Endothelial cell of umbilical vein (primary cell): ENCODE results near the gene INS. TPM values are rescaled to one million over a fixed set of nuclear protein-coding genes. Genes with fewer than 3 reads are reported as not detected.

Experiments used
- BruUV-seq: library from RNA; stranded (reverse); fragments of 400-500 nt; replicated peaks from 2 replicates; lab custom pipeline; 2021; lab: Mats Ljungman, UMichigan
- CTCF ChIA-PET: fragments of 300-600, 350-600 bp; sonication (Branson Sonifier 250); formaldehyde crosslinking; loops from one replicate; lab custom pipeline; 2021; ENCODE audit warnings: antibody characterized with exemption, inconsistent platforms; lab: Charles Lee
- POLR2A ChIA-PET: fragments of 300-600, 350-600 bp; sonication (Branson Sonifier 250); formaldehyde crosslinking; loops from one replicate; lab custom pipeline; 2021; ENCODE audit warnings: antibody characterized with exemption, inconsistent platforms; lab: Charles Lee
- DNase-seq: peaks from one replicate; pipeline ENCODE4 v3.0.0-alpha.2; 2011; ENCODE audit warnings: low read depth, low spot score
- FAIRE-seq: peaks from 2 replicates; lab custom pipeline; 2011; peaks lifted over from hg19 to GRCh38; lab: Jason Lieb, UNC
- H2AFZ ChIP-seq: 2 replicates; pipeline ENCODE4 v1.6.0; 2012; ENCODE audit warnings: low read depth, low read length, control low read depth, inconsistent platforms
- H3K27ac ChIP-seq: 2 replicates; pipeline ENCODE4 v1.5.1; 2011; ENCODE audit warnings: low read depth, mild to moderate bottlenecking, control low read depth, low read length, moderate library complexity; ENCODE audit not compliant: insufficient read depth
- H3K27me3 ChIP-seq, 2 experiments: 2 replicates each; pipeline versions ENCODE4 v1.6.0 to v1.6.1; 2011; ENCODE audit warnings: low read length in 2 of 2, mixed read lengths in 1 of 2; ENCODE audit not compliant: control insufficient read depth in 2 of 2, insufficient read depth in 2 of 2
- H3K36me3 ChIP-seq, 2 experiments: 2 replicates in 1 of 2; 3 replicates in 1 of 2; pipeline ENCODE4 v1.5.1; 2011; ENCODE audit warnings: low read length in 2 of 2, mild to moderate bottlenecking in 1 of 2, moderate library complexity in 1 of 2; ENCODE audit not compliant: control insufficient read depth in 2 of 2, insufficient read depth in 2 of 2; ENCODE audit errors: extremely low read depth in 1 of 2
- H3K4me1 ChIP-seq: 3 replicates; pipeline ENCODE4 v1.5.1; 2011; ENCODE audit warnings: mild to moderate bottlenecking, low read length; ENCODE audit not compliant: control insufficient read depth, insufficient read depth; ENCODE audit errors: extremely low read depth
- H3K4me2 ChIP-seq: 2 replicates; pipeline ENCODE4 v1.6.1; 2011; ENCODE audit warnings: low read length, control low read depth, mixed read lengths; ENCODE audit not compliant: insufficient read depth
- H3K4me3 ChIP-seq, 3 experiments: fragments of 200-600 bp in 1 of 3; sonication (generic), shearing (Covaris generic) in 1 of 3; replicated peaks in 1 of 3; 2 replicates each; pipeline ENCODE4 v1.5.1; 2011 to 2016; ENCODE audit warnings: control low read depth in 3 of 3, low read length in 3 of 3, mild to moderate bottlenecking in 2 of 3, inconsistent platforms in 1 of 3, low read depth in 1 of 3, moderate library complexity in 1 of 3; ENCODE audit not compliant: insufficient read depth in 1 of 3
- H3K79me2 ChIP-seq: 2 replicates; pipeline ENCODE4 v1.6.0; 2012; ENCODE audit warnings: low read length, inconsistent platforms; ENCODE audit not compliant: control insufficient read depth, insufficient read depth
- H3K9ac ChIP-seq: replicated peaks from 2 replicates; pipeline ENCODE3; 2011; ENCODE audit warnings: low read length, control low read depth; ENCODE audit not compliant: insufficient read depth; ENCODE audit errors: extremely low read depth
- H3K9me1 ChIP-seq: replicated peaks from 3 replicates; pipeline ENCODE4 v1.6.0; 2011; ENCODE audit warnings: mild to moderate bottlenecking, low read length; ENCODE audit not compliant: control insufficient read depth, insufficient read depth; ENCODE audit errors: extremely low read depth
- H3K9me3 ChIP-seq: replicated peaks from 2 replicates; pipeline ENCODE4 v1.5.1; 2012; ENCODE audit warnings: low read length, inconsistent platforms; ENCODE audit not compliant: control insufficient read depth, insufficient read depth
- H4K20me1 ChIP-seq: replicated peaks from 2 replicates; pipeline ENCODE3; 2011; ENCODE audit warnings: mild to moderate bottlenecking, low read length; ENCODE audit not compliant: control insufficient read depth, insufficient read depth; ENCODE audit errors: extremely low read depth
- CTCF ChIP-seq, 2 donors: IDR thresholded peaks; 1 replicate in 1 of 2; 2 replicates in 1 of 2; pipeline ENCODE4 v1.5.1; 2011; ENCODE audit warnings: low read length in 2 of 2, mild to moderate bottlenecking in 2 of 2, moderate library complexity in 2 of 2, control low read depth in 1 of 2, inconsistent platforms in 1 of 2, low read depth in 1 of 2; ENCODE audit not compliant: insufficient read depth in 1 of 2; ENCODE audit errors: extremely low read depth in 1 of 2
- EZH2 ChIP-seq: IDR thresholded peaks from 2 replicates; pipeline ENCODE4 v1.6.1; 2012; ENCODE audit warnings: borderline replicate concordance, low read depth, mild to moderate bottlenecking, moderate library complexity, low read length, inconsistent platforms; ENCODE audit not compliant: severe bottlenecking
- GATA2 ChIP-seq: IDR thresholded peaks from 2 replicates; pipeline ENCODE4 v1.7.0; 2011; ENCODE audit warnings: low read depth, mild to moderate bottlenecking, moderate library complexity, mixed read lengths, low read length; ENCODE audit not compliant: insufficient read length, insufficient read depth
- JUN ChIP-seq: IDR thresholded peaks from 2 replicates; pipeline ENCODE4 v1.6.1; 2011; ENCODE audit warnings: borderline replicate concordance, low read depth; ENCODE audit not compliant: insufficient read length, insufficient read depth
- MYC ChIP-seq: IDR thresholded peaks from one replicate; pipeline ENCODE4 v1.6.1; 2011; ENCODE audit warnings: mild to moderate bottlenecking, low read depth, low read length
- dilution Hi-C: fragments of 300-500 bp; cut with MboI; formaldehyde crosslinking; loops from one replicate; pipeline ENCODE4 v1.15.0; 2019; ENCODE audit warnings: low sequenced_read_pairs; ENCODE audit not compliant: extremely low pct_ligation_motif_present
- intact Hi-C: fragments of 100-400 bp; cut with micrococcal nuclease; formaldehyde crosslinking; loops from one replicate; pipeline ENCODE4 v1.10.0; 2022
- polyA plus RNA-seq, 4 experiments: library from polyadenylated mRNA; depleted of rRNA in 3 of 4; stranded (reverse) in 3 of 4; unstranded in 1 of 4; fragments of >200 nt; gene quantifications; 2 replicates each; pipeline versions ENCODE4 v1.2.1 to v1.2.3, GENCODE V29; 2011 to 2012; ENCODE audit warnings: missing spikeins in 1 of 4
- total RNA-seq: library from RNA; stranded (reverse); gene quantifications from 2 replicates; pipeline ENCODE4 v1.2.3, GENCODE V29; 2021

The INS gene
- total and polyA plus RNA-seq, 2 donors (not counting 3 experiments of a cell fraction or from before 2014, with no cell fraction given): not detected

- CTCF ChIA-PET: no interaction called here
These were observed 14.7 kb upstream of the INS start for GRCh38 chr11:2175659-2176058.

More at GRCh38 chr11:2175659-2176058, 14.7 kb upstream of the INS start:
- POLR2A ChIA-PET: no interaction called here
- Histone ChIP-seq H4K20me1 (no peaks in the 10 kb centered on the region), H3K9me3 (no peaks in the 10 kb centered on the region), H3K79me2 (no peaks in the 10 kb centered on the region), H3K4me2 (no peak overlapping the region), H3K27ac (no peak overlapping the region), H3K4me1 (no peaks in the 10 kb centered on the region), H3K9ac (no peak overlapping the region), H2AFZ (no peak overlapping the region), H3K9me1 (no peaks in the 10 kb centered on the region), H3K27me3 (no peaks in the 10 kb centered on the region), H3K36me3 (no peaks in the 10 kb centered on the region), H3K4me3 (no peak overlapping the region)
- BruUV-seq: no TSS peak
- dilution Hi-C loops: no loop called here
- FAIRE-seq (no peak), DNase-seq (no peak)
- no peak for TF ChIP-seq GATA2
- no peak for TF ChIP-seq CTCF (IDR thresholded peaks at IDR 0.05; ENCODE audit: extremely low read depth in 1 of 2, insufficient read depth in 1 of 2, low read depth in 1 of 2, low read length in 2 of 2)
- TF ChIP-seq JUN: no peak
- no peak for TF ChIP-seq MYC
- TF ChIP-seq EZH2: no peak
- intact Hi-C loops: no loop called here
